Measurements from ENCODE around the gene NHLRC1.

Gene NHLRC1

DNA sequence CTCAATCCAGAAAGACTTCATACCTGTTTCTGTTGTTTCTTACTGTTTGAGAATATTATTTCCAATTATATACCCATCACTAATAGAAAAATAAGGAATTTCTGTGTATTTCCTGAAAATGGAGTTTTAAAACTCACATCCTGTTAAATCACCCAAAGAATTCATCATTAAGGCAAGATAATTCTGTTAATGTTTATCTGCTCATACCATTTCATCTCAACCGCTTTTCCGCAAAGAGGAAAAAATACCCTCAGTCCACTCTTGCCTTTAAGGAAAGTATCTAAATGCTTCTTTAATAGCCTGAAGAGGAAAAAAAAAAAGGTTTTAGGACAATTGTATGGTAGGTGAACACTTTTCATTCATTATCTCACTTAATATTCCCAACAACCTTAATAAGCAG lies 25.1 kb upstream of the NHLRC1 start:
- no peaks in the 10 kb centered on the region for H3K27me3 ChIP-seq (ENCODE audit: insufficient read depth, low read length, poor library complexity)
- H4K5ac ChIP-seq (ENCODE audit: low read length) = no peak overlapping the region
- H3K4me3 ChIP-seq (ENCODE audit: low read length) = no peak overlapping the region
- H2BK5ac ChIP-seq (ENCODE audit: low read length) = no peak overlapping the region
- H3K79me1 ChIP-seq (ENCODE audit: low read length) = no peaks in the 10 kb centered on the region
- H3K79me2 ChIP-seq (ENCODE audit: control insufficient read depth, insufficient read depth, low read length) = no peaks in the 10 kb centered on the region
- no peak overlapping the region for H3K23ac ChIP-seq (ENCODE audit: low read length)
- no peaks in the 10 kb centered on the region for H3K36me3 ChIP-seq (ENCODE audit: control insufficient read depth, insufficient read depth, low read length)
- no peak overlapping the region for H3K56ac ChIP-seq (ENCODE audit: low read length)
- no peak overlapping the region for H3K4ac ChIP-seq (ENCODE audit: low read depth, low read length)
- no peak overlapping the region for H2BK120ac ChIP-seq (ENCODE audit: low read depth, low read length)
- no peak overlapping the region for H2AK5ac ChIP-seq (ENCODE audit: low read length)
- no peak overlapping the region for H3K18ac ChIP-seq (ENCODE audit: low read length)
- no peak overlapping the region for H3K4me2 ChIP-seq (ENCODE audit: low read length)
- no peak overlapping the region for H3K27ac ChIP-seq (ENCODE audit: low read depth, low read length)
- no CpG with 5 or more reads among the region's 2 CpGs for WGBS (ENCODE audit: extremely low coverage, insufficient coverage, low lambda C conversion rate)
- no peak for DNase-seq
- no peak overlapping the region for H3K9ac ChIP-seq (ENCODE audit: low read length)
- H3K4me1 ChIP-seq (ENCODE audit: control insufficient read depth, low read depth, low read length) = no peaks in the 10 kb centered on the region
- no peak overlapping the region for H4K8ac ChIP-seq (ENCODE audit: low read depth, low read length)
- no peak overlapping the region for H2BK15ac ChIP-seq (replicated peaks; ENCODE audit: low read depth)

GRCh38 chr6:18147160-18147559 lies 24.7 kb upstream of the NHLRC1 start:
- Histone ChIP-seq H4K8ac (ENCODE audit: low read depth, low read length) (no peak overlapping the region), H3K9ac (ENCODE audit: low read length) (no peak overlapping the region), H3K79me2 (ENCODE audit: control insufficient read depth, insufficient read depth, low read length) (no peaks in the 10 kb centered on the region), H3K23ac (ENCODE audit: low read length) (no peak overlapping the region), H3K4me2 (ENCODE audit: low read length) (no peak overlapping the region), H3K56ac (ENCODE audit: low read length) (no peak overlapping the region), H2AK5ac (ENCODE audit: low read length) (no peak overlapping the region), H3K4ac (ENCODE audit: low read depth, low read length) (no peak overlapping the region), H3K4me1 (ENCODE audit: control insufficient read depth, low read depth, low read length) (no peaks in the 10 kb centered on the region), H3K36me3 (ENCODE audit: control insufficient read depth, insufficient read depth, low read length) (no peaks in the 10 kb centered on the region), H4K5ac (ENCODE audit: low read length) (no peak overlapping the region), H2BK5ac (ENCODE audit: low read length) (no peak overlapping the region), H3K27me3 (ENCODE audit: insufficient read depth, low read length, poor library complexity) (no peaks in the 10 kb centered on the region), H2BK120ac (ENCODE audit: low read depth, low read length) (no peak overlapping the region), H3K27ac (ENCODE audit: low read depth, low read length) (no peak overlapping the region), H3K79me1 (ENCODE audit: low read length) (no peaks in the 10 kb centered on the region), H3K18ac (ENCODE audit: low read length) (no peak overlapping the region), H2BK15ac (replicated peaks; ENCODE audit: low read depth) (no peak overlapping the region), H3K4me3 (ENCODE audit: low read length) (no peak overlapping the region)
- no CpG with 5 or more reads among the region's 2 CpGs for WGBS (ENCODE audit: extremely low coverage, insufficient coverage, low lambda C conversion rate)
- no peak for DNase-seq

GRCh38 chr6:18142591-18142861 lies 20.0 kb upstream of the NHLRC1 start:
- Histone ChIP-seq H2BK5ac (ENCODE audit: low read length) (no peak overlapping the region), H3K18ac (ENCODE audit: low read length) (no peak overlapping the region), H3K9ac (ENCODE audit: low read length) (no peak overlapping the region), H4K8ac (ENCODE audit: low read depth, low read length) (no peak overlapping the region), H3K4me2 (ENCODE audit: low read length) (no peak overlapping the region), H3K27ac (ENCODE audit: low read depth, low read length) (no peak overlapping the region), H3K36me3 (ENCODE audit: control insufficient read depth, insufficient read depth, low read length) (peaks cover 1% of the 10 kb centered on the region), H3K79me2 (ENCODE audit: control insufficient read depth, insufficient read depth, low read length) (no peaks in the 10 kb centered on the region), H2BK120ac (ENCODE audit: low read depth, low read length) (no peak overlapping the region), H3K27me3 (ENCODE audit: insufficient read depth, low read length, poor library complexity) (no peaks in the 10 kb centered on the region), H3K4me1 (ENCODE audit: control insufficient read depth, low read depth, low read length) (no peaks in the 10 kb centered on the region), H3K79me1 (ENCODE audit: low read length) (no peaks in the 10 kb centered on the region), H3K4me3 (ENCODE audit: low read length) (no peak overlapping the region), H3K56ac (ENCODE audit: low read length) (no peak overlapping the region), H3K23ac (ENCODE audit: low read length) (no peak overlapping the region), H2BK15ac (replicated peaks; ENCODE audit: low read depth) (no peak overlapping the region), H4K5ac (ENCODE audit: low read length) (no peak overlapping the region), H2AK5ac (ENCODE audit: low read length) (no peak overlapping the region), H3K4ac (ENCODE audit: low read depth, low read length) (no peak overlapping the region)
- DNase-seq = no peak
- no CpG with 5 or more reads among the region's 3 CpGs for WGBS (ENCODE audit: extremely low coverage, insufficient coverage, low lambda C conversion rate)

- H2BK5ac ChIP-seq (ENCODE audit: low read length) = no peak overlapping the region
- H3K4ac ChIP-seq (ENCODE audit: low read depth, low read length) = no peak overlapping the region
- no peak overlapping the region for H3K23ac ChIP-seq (ENCODE audit: low read length)
- H3K27ac ChIP-seq (ENCODE audit: low read depth, low read length) = no peak overlapping the region
- H3K27me3 ChIP-seq (ENCODE audit: insufficient read depth, low read length, poor library complexity) = no peaks in the 10 kb centered on the region
- no peak overlapping the region for H3K18ac ChIP-seq (ENCODE audit: low read length)
- DNase-seq = peak; percentile 81
- no peak overlapping the region for H2BK120ac ChIP-seq (ENCODE audit: low read depth, low read length)
- H3K9ac ChIP-seq (ENCODE audit: low read length) = no peak overlapping the region
- H3K4me3 ChIP-seq (ENCODE audit: low read length) = no peak overlapping the region
- H3K4me2 ChIP-seq (ENCODE audit: low read length) = no peak overlapping the region
- H3K79me2 ChIP-seq (ENCODE audit: control insufficient read depth, insufficient read depth, low read length) = no peaks in the 10 kb centered on the region
- no CpG with 5 or more reads among the region's 13 CpGs for WGBS (ENCODE audit: extremely low coverage, insufficient coverage, low lambda C conversion rate)
- H4K8ac ChIP-seq (ENCODE audit: low read depth, low read length) = no peak overlapping the region
- H3K56ac ChIP-seq (ENCODE audit: low read length) = no peak overlapping the region
- H3K79me1 ChIP-seq (ENCODE audit: low read length) = no peaks in the 10 kb centered on the region
- no peak overlapping the region for H2BK15ac ChIP-seq (replicated peaks; ENCODE audit: low read depth)
- H4K5ac ChIP-seq (ENCODE audit: low read length) = no peak overlapping the region
- peaks cover 1% of the 10 kb centered on the region for H3K36me3 ChIP-seq (ENCODE audit: control insufficient read depth, insufficient read depth, low read length)
- H3K4me1 ChIP-seq (ENCODE audit: control insufficient read depth, low read depth, low read length) = no peaks in the 10 kb centered on the region
- H2AK5ac ChIP-seq (ENCODE audit: low read length) = no peak overlapping the region
Observed at GRCh38 chr6:18141805-18142590, 19.5 kb upstream of the NHLRC1 start.

GRCh38 chr6:18139935-18140621 lies 17.6 kb upstream of the NHLRC1 start:
- no peaks in the 10 kb centered on the region for H3K79me2 ChIP-seq (ENCODE audit: control insufficient read depth, insufficient read depth, low read length)
- H3K36me3 ChIP-seq (ENCODE audit: control insufficient read depth, insufficient read depth, low read length) = peaks cover 1% of the 10 kb centered on the region
- H2BK5ac ChIP-seq (ENCODE audit: low read length) = no peak overlapping the region
- no peak overlapping the region for H4K8ac ChIP-seq (ENCODE audit: low read depth, low read length)
- no peak overlapping the region for H3K23ac ChIP-seq (ENCODE audit: low read length)
- no peak overlapping the region for H3K9ac ChIP-seq (ENCODE audit: low read length)
- H3K4me3 ChIP-seq (ENCODE audit: low read length) = no peak overlapping the region
- no peak overlapping the region for H3K56ac ChIP-seq (ENCODE audit: low read length)
- no peak overlapping the region for H2AK5ac ChIP-seq (ENCODE audit: low read length)
- H3K4ac ChIP-seq (ENCODE audit: low read depth, low read length) = no peak overlapping the region
- H3K4me2 ChIP-seq (ENCODE audit: low read length) = no peak overlapping the region
- no peak overlapping the region for H2BK15ac ChIP-seq (replicated peaks; ENCODE audit: low read depth)
- no peak overlapping the region for H3K27ac ChIP-seq (ENCODE audit: low read depth, low read length)
- no peak overlapping the region for H4K5ac ChIP-seq (ENCODE audit: low read length)
- H3K79me1 ChIP-seq (ENCODE audit: low read length) = no peaks in the 10 kb centered on the region
- H3K27me3 ChIP-seq (ENCODE audit: insufficient read depth, low read length, poor library complexity) = no peaks in the 10 kb centered on the region
- H3K4me1 ChIP-seq (ENCODE audit: control insufficient read depth, low read depth, low read length) = no peaks in the 10 kb centered on the region
- WGBS (ENCODE audit: extremely low coverage, insufficient coverage, low lambda C conversion rate) = no CpG with 5 or more reads among the region's 6 CpGs
- no peak overlapping the region for H2BK120ac ChIP-seq (ENCODE audit: low read depth, low read length)
- H3K18ac ChIP-seq (ENCODE audit: low read length) = no peak overlapping the region
- DNase-seq = no peak

- no peaks in the 10 kb centered on the region for H3K79me1 ChIP-seq (ENCODE audit: low read length)
- no peak for DNase-seq
- H3K18ac ChIP-seq (ENCODE audit: low read length) = no peak overlapping the region
- H3K4me1 ChIP-seq (ENCODE audit: control insufficient read depth, low read depth, low read length) = no peaks in the 10 kb centered on the region
- WGBS (ENCODE audit: extremely low coverage, insufficient coverage, low lambda C conversion rate) = no CpG with 5 or more reads among the region's 5 CpGs
- H3K9ac ChIP-seq (ENCODE audit: low read length) = no peak overlapping the region
- H2BK5ac ChIP-seq (ENCODE audit: low read length) = no peak overlapping the region
- H3K27ac ChIP-seq (ENCODE audit: low read depth, low read length) = no peak overlapping the region
- no peak overlapping the region for H4K5ac ChIP-seq (ENCODE audit: low read length)
- no peaks in the 10 kb centered on the region for H3K79me2 ChIP-seq (ENCODE audit: control insufficient read depth, insufficient read depth, low read length)
- no peaks in the 10 kb centered on the region for H3K27me3 ChIP-seq (ENCODE audit: insufficient read depth, low read length, poor library complexity)
- no peak overlapping the region for H3K56ac ChIP-seq (ENCODE audit: low read length)
- H2BK120ac ChIP-seq (ENCODE audit: low read depth, low read length) = no peak overlapping the region
- no peak overlapping the region for H3K4me3 ChIP-seq (ENCODE audit: low read length)
- H4K8ac ChIP-seq (ENCODE audit: low read depth, low read length) = no peak overlapping the region
- H3K4me2 ChIP-seq (ENCODE audit: low read length) = no peak overlapping the region
- peaks cover 1% of the 10 kb centered on the region for H3K36me3 ChIP-seq (ENCODE audit: control insufficient read depth, insufficient read depth, low read length)
- no peak overlapping the region for H3K4ac ChIP-seq (ENCODE audit: low read depth, low read length)
- H2AK5ac ChIP-seq (ENCODE audit: low read length) = no peak overlapping the region
- no peak overlapping the region for H3K23ac ChIP-seq (ENCODE audit: low read length)
- H2BK15ac ChIP-seq (replicated peaks; ENCODE audit: low read depth) = no peak overlapping the region
Observed at GRCh38 chr6:18138906-18139305, 16.4 kb upstream of the NHLRC1 start.

Data from mesendoderm (in vitro differentiated cells).